Common myeloid progenitor, CD34-positive (primary cell): ENCODE results near the gene S100B.

Experiments used
- CTCF ChIA-PET: fragments of 350-600 bp; sonication (Branson Sonifier 250); formaldehyde crosslinking; loops from one replicate; lab custom pipeline; 2021; ENCODE audit warnings: antibody characterized with exemption; lab: Charles Lee
- POLR2A ChIA-PET: fragments of 350-600 bp; sonication (Branson Sonifier 250); formaldehyde crosslinking; loops from one replicate; lab custom pipeline; 2021; ENCODE audit warnings: antibody characterized with exemption; lab: Charles Lee
- DNase-seq, 3 donors: peaks; one replicate each; pipeline versions ENCODE4 v3.0.0 to v3.0.0-alpha.2; 2013
- H3K27ac ChIP-seq, 2 experiments: 1 replicate in 1 of 2; 2 replicates in 1 of 2; pipeline ENCODE4 v1.7.0; 2013; ENCODE audit warnings: inconsistent platforms in 2 of 2, low read length in 2 of 2, mild to moderate bottlenecking in 2 of 2, low read depth in 1 of 2, moderate library complexity in 1 of 2; ENCODE audit not compliant: severe bottlenecking in 2 of 2, insufficient read depth in 1 of 2, poor library complexity in 1 of 2
- H3K27me3 ChIP-seq, 5 experiments: replicated peaks in 2 of 5; 1 replicate in 3 of 5; 2 replicates in 2 of 5; pipeline versions ENCODE4 v1.6.1 to v1.7.0; 2013; ENCODE audit warnings: low read length in 4 of 5, mild to moderate bottlenecking in 2 of 5, moderate library complexity in 2 of 5, inconsistent platforms in 1 of 5; ENCODE audit not compliant: insufficient read depth in 5 of 5, control insufficient read depth in 4 of 5
- H3K36me3 ChIP-seq, 4 experiments: 1 replicate in 2 of 4; 2 replicates in 2 of 4; pipeline versions ENCODE4 v1.6.1 to v1.7.0; 2013; ENCODE audit warnings: low read length in 3 of 4, control low read depth in 1 of 4, mild to moderate bottlenecking in 1 of 4; ENCODE audit not compliant: control insufficient read depth in 4 of 4, insufficient read depth in 4 of 4
- H3K4me1 ChIP-seq, 4 experiments: 1 replicate in 3 of 4; 2 replicates in 1 of 4; pipeline versions ENCODE4 v1.6.1 to v1.7.1; 2013; ENCODE audit warnings: low read length in 3 of 4, mild to moderate bottlenecking in 3 of 4, control low read depth in 1 of 4, inconsistent platforms in 1 of 4, moderate library complexity in 1 of 4; ENCODE audit not compliant: control insufficient read depth in 4 of 4, insufficient read depth in 4 of 4; ENCODE audit errors: control extremely low read depth in 1 of 4
- H3K4me3 ChIP-seq, 7 experiments: 1 replicate in 4 of 7; 2 replicates in 3 of 7; pipeline versions ENCODE4 v1.5.1 to v1.7.0; 2013; ENCODE audit warnings: mild to moderate bottlenecking in 7 of 7, low read length in 6 of 7, moderate library complexity in 6 of 7, inconsistent platforms in 2 of 7, low read depth in 2 of 7, control low read depth in 1 of 7; ENCODE audit not compliant: insufficient read depth in 4 of 7, control insufficient read depth in 1 of 7; ENCODE audit errors: extremely low read depth in 1 of 7
- H3K9me3 ChIP-seq, 5 experiments: 1 replicate in 4 of 5; 2 replicates in 1 of 5; pipeline versions ENCODE4 v1.6.1 to v1.7.1; 2013; ENCODE audit warnings: low read length in 4 of 5, mild to moderate bottlenecking in 2 of 5, inconsistent platforms in 1 of 5, low read depth in 1 of 5, moderate library complexity in 1 of 5; ENCODE audit not compliant: control insufficient read depth in 4 of 5, insufficient read depth in 2 of 5; ENCODE audit errors: control extremely low read depth in 1 of 5
- WGBS: methylation state at CpG from one replicate; pipeline ENCODE4 v1.1.5; 2013; ENCODE audit not compliant: insufficient coverage; 5-methylcytosine and 5-hydroxymethylcytosine counted together

The S100B gene

GRCh38 chr21:46605767-46606426 is 1.0 kb upstream of the S100B start:
- Histone ChIP-seq H3K27ac (peak overlapping the region; percentile 34 to 69), H3K9me3 (peaks cover 0 to 10% (median 4%) of the 10 kb centered on the region in 5 experiments), H3K36me3 (no peaks in the 10 kb centered on the region), H3K4me1 (peaks cover 8 to 65% (median 35%) of the 10 kb centered on the region in 4 experiments), H3K27me3 (no peaks in the 10 kb centered on the region), H3K4me3 (peak overlapping the region in 4 of 7 experiments; percentile 28 to 52 (median 32))
- ChIA-PET CTCF (interaction anchor here (1.4 to 1.6 kb wide), 4 partner anchors 9 to 34 kb away, joined by 4 to 6 read pairs (median 5); no protein-coding TSS in a partner anchor), POLR2A (interaction anchor here (0.8 to 1.6 kb wide), 2 partner anchors 17 to 30 kb away, joined by 4 to 5 read pairs; partner anchors contain the start of gene PRMT2)
- peak; percentile 85 to 96 (median 95) for DNase-seq
- WGBS = 45% methylated on average over 13 of the region's 14 CpGs

GRCh38 chr21:46604329-46604974 is 430 bp downstream of the S100B start:
- 89% methylated on average over 4 of the region's 9 CpGs for WGBS
- no peak for DNase-seq
- Histone ChIP-seq H3K4me3 (peak overlapping the region in 1 of 7 experiments; percentile 31), H3K27me3 (no peaks in the 10 kb centered on the region), H3K4me1 (peaks cover 8 to 65% (median 35%) of the 10 kb centered on the region in 4 experiments), H3K9me3 (no peaks in the 10 kb centered on the region), H3K36me3 (no peaks in the 10 kb centered on the region), H3K27ac (no peak overlapping the region)
- CTCF ChIA-PET = no interaction called here
- POLR2A ChIA-PET = no interaction called here

- Histone ChIP-seq H3K4me1 (peaks cover 8 to 62% (median 38%) of the 10 kb centered on the region in 4 experiments), H3K9me3 (no peaks in the 10 kb centered on the region), H3K27me3 (no peaks in the 10 kb centered on the region), H3K4me3 (no peak overlapping the region), H3K27ac (no peak overlapping the region), H3K36me3 (no peaks in the 10 kb centered on the region)
- ChIA-PET CTCF (interaction anchor here (3.1 kb wide), 1 partner anchor 34 kb away, joined by 12 read pairs; no protein-coding TSS in a partner anchor), POLR2A (no interaction called here)
- DNase-seq = no peak
- 94% methylated on average over 4 of the region's 9 CpGs for WGBS
Observed at GRCh38 chr21:46603228-46603627, 1.7 kb downstream of the S100B start.

DNA sequence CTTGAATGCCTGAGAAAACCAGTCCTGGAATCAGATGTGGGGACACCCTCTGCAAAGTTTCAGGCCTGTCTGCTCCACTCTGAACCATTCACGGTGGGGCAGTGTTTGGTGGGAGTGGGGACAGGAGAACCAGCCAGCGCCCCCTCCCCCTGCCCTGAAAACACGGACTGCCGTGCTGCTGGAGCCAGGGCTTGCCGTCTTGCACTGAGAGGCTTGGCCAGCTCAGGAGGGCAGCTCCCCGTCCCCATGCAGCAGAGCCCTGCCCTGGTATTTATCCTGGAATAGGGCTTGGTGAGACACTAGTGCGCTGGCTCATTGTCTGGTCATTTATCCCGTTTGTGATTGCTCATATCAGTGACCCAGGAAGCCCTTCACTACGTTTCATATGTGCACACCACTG is 3.9 kb downstream of the S100B start:
- ChIA-PET CTCF (interaction anchor here (1.0 to 3.1 kb wide), 3 partner anchors 29 to 36 kb away, joined by 3 to 12 read pairs (median 3); no protein-coding TSS in a partner anchor), POLR2A (no interaction called here)
- Histone ChIP-seq H3K36me3 (no peaks in the 10 kb centered on the region), H3K4me1 (peaks cover 5 to 39% (median 24%) of the 10 kb centered on the region in 4 experiments), H3K4me3 (no peak overlapping the region), H3K9me3 (no peaks in the 10 kb centered on the region), H3K27ac (no peak overlapping the region), H3K27me3 (no peaks in the 10 kb centered on the region)
- WGBS = 88% methylated on average over 8 of the region's 9 CpGs
- DNase-seq = no peak

DNA sequence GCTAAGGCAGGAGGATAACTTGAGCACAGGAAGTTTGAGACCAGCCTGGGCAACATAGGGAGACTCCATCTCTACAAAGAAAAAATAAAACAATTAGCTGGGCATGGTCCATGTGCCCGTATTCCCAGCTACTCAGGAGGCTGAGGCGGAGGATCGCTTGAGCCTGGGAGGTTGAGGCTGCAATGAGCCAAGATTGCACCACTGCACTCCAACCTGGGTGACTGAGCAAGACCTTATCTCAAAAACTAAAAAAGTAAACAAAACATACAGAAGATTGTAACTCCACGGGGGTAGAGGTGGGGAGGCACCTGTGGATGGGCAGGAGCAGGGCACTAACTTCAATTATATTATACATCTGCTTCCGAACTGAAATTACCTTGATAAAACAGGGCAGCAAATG is 4.6 kb downstream of the S100B start:
- WGBS = 100% methylated on average over 4 of the region's 5 CpGs
- Histone ChIP-seq H3K27me3 (no peaks in the 10 kb centered on the region), H3K4me3 (no peak overlapping the region), H3K27ac (no peak overlapping the region), H3K4me1 (peaks cover 3 to 33% (median 17%) of the 10 kb centered on the region in 4 experiments), H3K9me3 (peaks cover 0 to under 1% (median 0%) of the 10 kb centered on the region in 5 experiments), H3K36me3 (no peaks in the 10 kb centered on the region)
- CTCF ChIA-PET = interaction anchor here (1.0 kb wide), 1 partner anchor 34 kb away, joined by 3 read pairs; no protein-coding TSS in a partner anchor
- DNase-seq = no peak
- POLR2A ChIA-PET = no interaction called here

GRCh38 chr21:46598581-46599572 is 6.0 kb downstream of the S100B start:
- DNase-seq = no peak

More at GRCh38 chr21:46598581-46599572, 6.0 kb downstream of the S100B start:
- Histone ChIP-seq H3K27me3 (no peaks in the 10 kb centered on the region), H3K4me1 (peaks cover 0 to 19% (median 10%) of the 10 kb centered on the region in 4 experiments), H3K9me3 (peaks cover 0 to 12% (median 10%) of the 10 kb centered on the region in 5 experiments), H3K27ac (no peak overlapping the region), H3K4me3 (no peak overlapping the region), H3K36me3 (no peaks in the 10 kb centered on the region)
- 87% methylated on average over 37 of the region's 38 CpGs for WGBS
- CTCF ChIA-PET = no interaction called here
- POLR2A ChIA-PET = no interaction called here
